Stimulated activated CD4-positive, alpha-beta T cell treated with anti-CD3 and anti-CD28 coated beads, TNF-alpha, amount 100 ng/mL, for 48 hours (primary cell): ENCODE results near the gene RASGEF1C.

Source experiments
- DNase-seq, 3 donors: peaks; one replicate each; pipeline ENCODE4 v3.0.0-alpha.2; 2020; ENCODE audit warnings: low read depth in 3 of 3

RASGEF1C gene

DNA sequence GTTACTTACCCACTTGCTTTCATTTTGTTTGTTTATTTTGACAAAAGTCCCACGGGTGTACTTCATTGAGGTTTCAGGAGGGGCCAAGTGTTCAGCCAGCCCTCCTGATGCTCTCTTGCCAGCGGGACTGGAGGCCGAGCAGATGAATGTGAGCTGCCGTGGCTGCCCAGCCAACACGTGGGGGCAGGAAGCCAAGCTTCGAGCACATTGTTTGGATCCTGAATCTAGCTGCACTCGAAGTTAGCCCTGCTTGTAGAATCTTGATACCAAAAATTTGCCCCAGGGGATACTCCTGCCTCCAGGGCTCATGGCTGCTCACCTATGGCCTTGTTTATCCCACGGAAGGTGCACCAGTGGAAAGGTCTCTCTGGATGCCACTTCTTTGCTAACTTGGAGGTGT lies 49.3 kb downstream of the RASGEF1C start:
- DNase-seq, result no peak

DNA sequence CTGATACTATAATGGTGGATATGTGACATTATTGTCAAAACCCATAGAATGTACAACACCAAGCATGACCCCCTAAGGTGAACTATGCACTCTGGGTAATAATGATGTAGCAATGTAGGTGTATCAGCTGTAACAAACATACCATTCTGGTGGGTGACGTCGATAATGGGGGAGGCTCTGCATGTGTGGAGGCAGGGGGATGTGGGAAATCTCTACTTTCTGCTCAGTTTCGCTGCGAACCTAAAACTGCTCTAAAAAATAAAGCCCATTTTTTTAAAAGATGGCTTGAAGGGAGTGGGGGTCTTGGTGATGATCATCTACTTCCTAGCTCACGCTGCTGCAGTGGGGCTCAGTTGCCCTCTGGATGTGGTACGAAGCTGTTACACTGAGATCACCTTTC lies 51.1 kb downstream of the RASGEF1C start:
- no peak for DNase-seq

DNA sequence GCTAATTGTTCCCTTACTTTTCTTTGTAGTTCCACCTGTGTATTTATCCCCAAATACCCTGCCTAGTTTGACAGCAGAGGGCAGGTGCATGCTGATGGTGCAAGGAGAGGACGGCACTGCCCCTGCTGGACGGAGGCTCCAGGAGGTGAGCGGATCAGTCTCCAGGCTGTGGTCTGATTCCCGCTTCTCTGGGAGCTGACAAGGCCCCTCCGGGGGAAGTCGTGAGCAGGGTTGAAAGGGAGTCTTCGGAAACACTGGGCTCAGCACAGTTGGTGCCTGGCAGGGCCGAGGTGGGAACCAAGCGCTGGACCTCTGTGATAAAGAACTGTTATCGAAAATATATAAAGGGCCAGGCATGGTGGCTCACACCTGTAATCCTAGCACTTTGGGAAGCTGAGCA lies 52.9 kb downstream of the RASGEF1C start:
- DNase-seq, result no peak

DNA sequence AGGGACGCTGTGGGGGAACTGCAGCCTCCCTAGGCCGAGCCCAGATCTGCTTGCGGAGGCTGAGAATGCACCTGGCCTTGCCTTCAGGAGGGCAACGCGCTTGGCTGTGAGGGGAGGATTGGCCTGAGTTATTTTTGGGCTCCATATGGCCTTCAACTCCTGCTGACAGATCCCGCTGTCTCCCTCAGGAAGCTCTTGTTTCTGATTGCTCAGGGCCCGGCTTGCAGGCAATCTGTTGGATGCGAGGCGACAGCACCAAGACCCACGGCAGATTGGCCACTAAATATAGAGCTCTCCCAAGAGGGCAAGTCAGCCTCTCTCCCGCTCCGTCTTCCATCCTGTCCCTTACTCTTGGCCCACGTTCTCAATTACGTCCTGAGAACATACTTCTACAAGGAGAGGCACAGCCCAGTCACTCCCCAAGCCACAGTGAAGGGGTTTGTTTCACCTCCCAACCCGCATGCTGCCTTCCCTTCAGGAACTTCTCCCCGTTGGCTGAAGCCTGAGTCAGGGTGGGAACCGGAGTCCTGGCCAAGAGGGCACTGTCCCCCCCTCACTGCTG lies 53.6 kb downstream of the RASGEF1C start:
- DNase-seq, result no peak

DNA sequence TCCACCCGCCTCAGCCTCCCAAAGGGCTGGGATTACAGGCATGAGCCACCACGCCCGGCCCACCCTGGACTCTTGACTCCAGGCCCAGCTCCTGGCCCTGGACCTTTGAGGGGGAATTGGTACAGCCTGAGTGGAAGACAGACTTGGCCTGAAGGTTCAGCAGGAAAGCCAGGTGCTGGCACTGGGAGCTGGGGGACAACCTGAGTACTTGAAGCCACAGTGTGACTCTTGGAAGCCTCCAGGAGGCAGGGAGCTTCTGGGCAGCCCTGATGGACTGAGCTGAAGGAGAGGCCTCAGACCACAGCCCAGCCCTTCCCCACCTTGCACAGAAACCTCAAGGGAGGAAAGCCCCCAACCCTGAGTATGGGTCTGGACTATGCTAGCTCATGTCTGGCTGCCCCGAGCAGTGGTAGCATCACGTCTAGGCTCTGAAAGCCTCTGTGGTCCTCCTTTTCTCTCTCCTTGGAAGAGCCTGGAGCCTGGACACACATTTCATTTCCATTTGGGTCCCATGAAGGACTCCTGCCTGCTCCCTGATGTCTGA lies 54.1 kb downstream of the RASGEF1C start:
- DNase-seq, result no peak

DNA sequence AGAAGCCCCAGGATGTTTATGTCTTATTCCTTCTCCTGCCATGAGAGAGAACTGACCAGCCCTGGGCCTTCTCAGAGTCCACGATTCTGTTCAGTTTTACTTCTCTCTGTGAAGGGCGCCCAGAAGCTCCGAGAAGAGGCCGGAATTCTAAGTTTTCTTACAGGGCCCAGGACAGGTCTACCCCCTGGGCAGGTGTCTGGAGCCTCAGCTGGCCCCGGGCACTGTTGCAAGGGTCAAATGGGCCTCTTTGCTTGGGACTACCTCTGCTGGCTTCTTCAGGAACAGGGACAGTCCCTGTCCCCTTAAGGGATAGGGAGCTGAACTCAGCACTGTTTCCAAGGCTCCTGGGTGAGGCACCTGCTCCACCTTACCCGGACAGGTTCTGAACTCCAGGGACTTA lies 55.0 kb downstream of the RASGEF1C start:
- no peak for DNase-seq

DNA sequence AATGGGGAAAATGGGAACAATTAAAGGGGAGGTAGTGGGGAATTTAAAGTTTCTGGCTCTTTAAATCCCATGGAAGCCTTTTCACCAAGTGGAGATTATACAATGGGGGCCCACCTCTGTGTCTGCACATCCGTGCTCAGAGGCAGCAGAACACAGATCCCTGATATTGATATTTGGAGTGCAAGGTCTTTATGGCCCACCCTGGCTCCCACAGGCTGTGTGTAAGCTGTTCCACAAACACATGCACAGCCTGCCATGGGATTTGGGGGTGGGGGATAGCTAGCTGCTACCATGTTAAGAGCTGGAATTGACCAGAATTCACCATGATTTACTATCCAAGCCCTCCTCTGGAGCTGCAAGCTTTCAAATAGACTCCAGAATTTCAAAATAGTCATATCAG lies 55.9 kb downstream of the RASGEF1C start:
- no peak for DNase-seq

DNA sequence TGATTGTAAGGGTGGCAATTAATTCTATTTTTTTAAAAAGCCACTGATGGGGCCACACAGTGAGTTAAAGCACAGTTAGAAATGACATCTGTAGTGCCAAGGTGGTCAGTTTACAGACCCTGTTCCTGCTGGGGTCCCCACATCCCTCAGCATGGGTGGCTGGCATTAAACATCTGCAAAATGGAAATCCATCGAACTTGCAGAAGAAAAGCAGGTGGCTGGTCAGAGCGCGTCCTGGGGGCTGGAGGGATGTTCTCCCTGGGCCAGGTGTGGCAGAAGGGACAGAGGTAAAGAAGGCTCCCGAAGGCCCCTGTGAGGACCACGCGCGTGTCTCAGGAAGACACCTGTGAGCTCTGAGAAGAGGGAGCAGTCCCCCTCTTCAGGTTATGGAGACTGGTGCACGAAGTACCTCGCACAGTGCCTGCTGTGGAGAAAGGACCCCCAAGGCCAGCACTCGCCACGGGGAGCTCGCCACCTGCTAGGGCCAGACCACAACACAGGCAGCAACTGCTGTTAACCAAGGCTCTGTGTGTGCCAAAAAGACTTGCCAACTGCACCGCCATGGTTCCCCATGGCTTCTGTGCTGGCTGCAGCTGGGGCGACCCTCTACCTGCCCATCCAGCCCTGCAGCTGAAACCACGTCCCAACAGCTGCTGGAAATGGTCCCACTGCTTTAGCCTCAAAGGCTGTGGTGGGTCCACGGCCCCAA lies 65.2 kb downstream of the RASGEF1C start:
- no peak for DNase-seq

DNA sequence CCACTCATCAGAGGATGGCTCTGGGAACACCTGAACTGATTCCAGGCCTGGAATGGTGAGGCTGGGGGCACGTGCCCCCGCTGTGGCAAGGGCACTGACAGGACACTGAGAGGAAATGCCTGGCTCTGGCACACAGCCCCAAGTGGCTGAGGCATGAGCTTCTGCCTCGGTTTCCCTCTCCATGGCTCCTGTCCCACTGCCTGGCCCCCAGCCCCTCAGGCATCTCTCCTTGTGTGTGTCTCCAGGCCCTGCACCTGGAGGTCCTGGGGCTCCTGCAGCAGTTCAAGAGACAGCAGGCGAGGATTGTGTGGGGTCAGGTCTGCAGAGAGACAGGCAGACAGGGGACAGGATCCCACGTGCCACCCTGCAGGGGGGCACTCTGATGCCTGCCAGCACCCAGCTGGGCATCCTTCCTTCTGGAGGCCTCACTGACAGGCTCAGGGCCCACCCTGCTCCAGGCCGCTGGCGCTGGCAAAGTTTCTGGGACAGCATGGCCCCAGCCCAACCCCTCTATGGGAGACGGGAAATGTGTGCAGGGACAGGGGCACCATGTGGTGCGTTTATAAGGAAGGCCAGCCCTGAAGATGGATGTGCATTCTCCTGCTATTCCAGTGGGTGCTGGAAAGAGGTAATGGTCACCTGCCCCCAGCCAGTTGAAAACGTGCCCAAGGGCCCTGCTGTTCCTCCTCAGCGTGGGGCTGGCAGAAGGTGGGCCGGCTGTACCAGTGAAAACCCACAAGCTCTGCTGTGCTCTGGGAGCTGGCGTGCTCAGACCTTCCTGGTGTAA lies 66.0 kb downstream of the RASGEF1C start:
- no peak for DNase-seq

DNA sequence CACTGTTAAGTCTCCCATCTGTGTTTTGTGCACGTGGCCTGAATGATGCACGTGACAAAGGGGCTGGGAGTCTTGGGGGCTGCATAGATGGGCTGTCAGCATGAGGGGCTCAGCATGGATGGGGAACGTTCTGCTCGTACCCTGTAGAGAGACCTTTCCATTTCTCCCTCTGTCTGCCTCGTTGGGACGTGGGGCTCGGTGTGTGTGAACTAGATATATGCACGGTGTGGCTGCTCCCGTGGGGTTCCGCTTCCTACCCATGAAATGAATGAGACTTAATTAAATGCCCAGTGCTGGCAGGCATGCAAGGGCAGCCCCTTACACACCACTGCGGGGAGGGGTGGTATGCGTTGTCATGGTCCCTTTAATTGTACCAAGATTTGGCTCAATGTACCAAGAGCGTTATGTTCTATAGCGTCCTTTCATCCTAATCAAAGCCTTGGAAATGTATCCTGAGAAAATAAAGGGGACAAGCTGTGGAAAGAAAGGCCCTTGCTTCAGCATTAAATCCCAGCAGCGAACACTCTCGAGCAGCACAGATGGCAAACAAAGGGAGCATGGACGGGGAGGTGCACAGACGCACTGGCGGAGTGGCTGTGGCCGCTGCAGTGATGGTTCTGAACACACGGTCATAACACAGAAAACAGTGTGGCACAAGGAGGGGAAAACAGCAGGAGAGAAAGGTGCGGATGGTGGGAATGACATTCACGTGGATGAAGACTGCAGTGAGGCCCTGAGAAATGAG lies 66.8 kb downstream of the RASGEF1C start:
- no peak for DNase-seq

DNA sequence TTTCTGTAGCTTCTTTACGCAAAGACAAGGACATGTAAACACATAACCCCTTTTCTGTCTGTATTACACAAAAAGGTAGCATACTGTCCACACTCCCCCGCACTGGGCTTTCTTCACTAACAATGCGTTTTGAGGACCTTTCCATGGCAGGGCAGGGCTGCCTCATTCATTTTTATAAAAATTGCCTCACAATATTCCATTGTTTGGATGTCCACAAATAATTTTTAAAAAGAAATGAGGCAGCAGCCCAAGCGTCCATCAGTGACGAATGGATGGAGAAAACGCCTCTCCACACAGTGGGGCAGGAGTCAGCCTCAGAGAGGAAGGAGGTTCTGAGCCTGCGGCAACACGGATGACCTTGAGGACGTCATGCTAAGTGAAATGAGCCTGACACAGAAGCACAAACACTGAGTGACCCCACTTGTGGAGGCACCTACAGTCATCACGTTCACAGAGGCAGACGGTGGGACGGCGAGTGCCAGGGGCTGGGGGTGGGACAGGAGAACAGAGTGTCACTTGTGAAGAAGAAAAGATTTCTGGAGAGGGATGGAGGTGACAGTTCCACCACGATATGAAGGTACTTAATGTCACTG lies 67.8 kb downstream of the RASGEF1C start:
- DNase-seq, result no peak

DNA sequence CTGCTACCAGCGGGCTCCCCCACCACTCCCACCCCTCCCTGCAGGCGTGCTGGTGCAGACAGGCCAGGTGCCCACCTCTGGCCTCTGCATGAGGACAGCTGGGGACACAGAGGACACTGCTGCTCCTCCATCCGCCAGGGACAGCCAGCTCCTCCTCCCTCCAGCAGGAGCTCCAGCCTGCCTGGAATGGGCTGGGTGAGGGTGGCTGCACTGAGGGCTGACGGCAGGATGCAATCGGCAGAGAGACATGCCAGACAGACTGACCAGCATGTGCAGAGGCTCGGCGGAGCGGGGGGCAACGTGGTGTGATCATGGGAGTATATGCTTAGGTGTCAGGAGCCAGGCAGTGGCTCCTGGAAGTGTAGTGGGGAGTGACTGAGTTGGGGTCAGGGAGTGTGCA lies 68.4 kb downstream of the RASGEF1C start:
- DNase-seq, result no peak

DNA sequence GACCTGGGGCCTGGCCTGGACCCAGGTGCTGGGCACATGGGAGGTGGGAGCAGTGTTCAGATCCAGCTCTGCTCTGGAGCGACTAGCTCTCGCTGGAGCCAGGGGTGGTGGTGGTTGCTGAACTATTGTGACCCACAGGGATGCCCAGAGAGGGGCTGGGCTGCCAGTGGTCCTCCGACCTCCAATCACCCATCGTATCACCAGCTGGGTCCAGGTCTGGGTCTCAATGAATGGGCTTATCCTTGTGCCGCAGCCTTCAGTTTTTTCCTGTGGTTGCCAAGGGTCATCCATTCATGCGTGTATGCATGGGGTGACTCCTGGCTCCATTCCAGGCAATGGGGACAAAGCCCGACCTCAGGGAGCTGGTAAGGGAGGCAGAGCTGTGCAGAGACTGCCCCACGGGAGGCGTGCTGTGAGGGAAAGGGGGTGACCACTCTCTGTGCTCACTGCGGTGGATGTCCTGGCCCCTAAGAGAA lies 68.9 kb downstream of the RASGEF1C start:
- no peak for DNase-seq

DNA sequence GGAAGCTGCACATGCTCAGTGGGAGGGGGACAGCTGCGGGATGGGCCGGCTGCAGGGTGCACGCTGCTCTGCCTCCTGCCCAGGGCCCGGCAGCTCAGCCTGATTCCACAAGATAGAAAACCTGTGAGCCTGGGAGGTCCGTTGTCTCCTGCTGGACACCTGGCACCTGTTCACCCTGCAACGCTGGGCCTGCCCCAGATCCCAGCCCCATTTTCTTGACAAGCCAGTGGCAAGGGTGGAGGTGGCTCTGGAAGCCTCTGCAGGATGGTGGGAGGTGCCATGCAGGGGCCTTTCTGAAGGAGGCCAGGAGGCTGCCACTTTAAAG lies 69.3 kb downstream of the RASGEF1C start:
- DNase-seq, result no peak

DNA sequence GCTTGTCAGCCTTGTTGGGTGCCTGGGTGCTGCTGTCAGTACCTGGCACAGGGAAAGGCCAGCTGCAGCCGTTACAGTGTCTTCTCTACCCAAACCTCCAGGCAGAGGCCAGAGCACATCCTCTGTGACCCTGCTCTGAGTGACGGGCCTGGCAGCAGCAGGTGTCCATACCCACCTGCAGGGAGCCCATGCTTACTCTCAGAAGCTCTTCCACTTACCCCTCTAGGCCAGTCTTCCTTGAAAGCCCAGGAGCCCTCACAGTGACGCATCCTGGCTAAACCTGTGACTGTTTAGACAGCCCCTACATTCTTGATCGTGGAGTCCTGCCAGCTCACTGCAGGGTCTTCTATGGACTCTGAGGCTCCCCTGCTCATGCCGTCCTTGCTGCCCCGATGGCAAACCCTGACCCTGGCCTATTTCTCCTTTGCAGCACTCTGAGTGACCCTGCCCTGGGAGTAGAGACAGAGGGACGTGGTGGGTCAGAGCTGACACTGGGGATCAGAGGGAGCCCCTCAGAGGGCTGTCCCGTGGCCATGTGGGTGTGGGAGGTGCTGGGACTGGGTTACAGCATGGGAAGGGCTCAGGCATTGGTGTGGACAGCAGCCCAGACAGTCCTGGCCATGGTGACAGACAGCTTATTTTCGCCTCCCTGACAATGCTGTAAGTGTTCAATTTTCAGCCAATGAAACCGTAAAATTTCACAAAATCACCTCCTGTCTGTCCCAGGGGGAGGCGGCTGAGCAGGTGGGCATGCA lies 69.9 kb downstream of the RASGEF1C start:
- no peak for DNase-seq

DNA sequence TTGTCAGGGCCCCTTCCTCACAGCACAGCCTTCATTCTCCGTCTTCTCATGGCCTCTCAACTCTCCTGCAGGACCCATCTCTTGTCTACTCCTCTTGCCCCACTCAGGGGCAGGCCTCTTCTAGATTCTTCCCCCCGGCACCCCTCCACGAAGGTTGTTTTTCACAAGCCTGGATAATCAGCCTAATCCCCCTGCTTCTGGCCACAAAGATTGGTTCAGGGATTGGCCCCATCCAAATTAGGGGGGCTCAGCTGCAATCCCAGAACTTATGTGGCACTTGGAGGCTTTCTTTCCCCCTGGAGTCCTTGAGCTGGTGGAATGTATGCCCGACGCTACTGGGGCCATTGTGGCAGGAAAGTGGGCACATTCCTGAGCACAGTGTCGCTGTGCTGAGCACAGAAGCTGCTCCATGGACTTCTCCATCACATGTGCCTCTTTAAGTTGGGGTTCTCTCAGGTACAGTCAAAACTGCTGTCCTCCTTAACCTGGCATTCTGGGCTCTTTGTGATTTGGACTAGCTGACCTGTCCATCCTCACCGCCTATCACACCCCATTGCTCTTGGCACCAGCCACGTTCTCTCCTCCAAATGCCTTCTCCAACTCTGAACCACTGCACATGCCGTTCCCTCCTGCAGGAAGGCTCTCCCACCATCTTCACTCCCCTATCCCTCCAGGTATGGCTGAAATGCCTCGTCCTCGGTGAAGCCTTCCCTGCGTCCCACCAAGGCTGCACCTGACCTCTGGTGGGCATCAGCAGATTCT lies 70.6 kb downstream of the RASGEF1C start:
- no peak for DNase-seq

DNA sequence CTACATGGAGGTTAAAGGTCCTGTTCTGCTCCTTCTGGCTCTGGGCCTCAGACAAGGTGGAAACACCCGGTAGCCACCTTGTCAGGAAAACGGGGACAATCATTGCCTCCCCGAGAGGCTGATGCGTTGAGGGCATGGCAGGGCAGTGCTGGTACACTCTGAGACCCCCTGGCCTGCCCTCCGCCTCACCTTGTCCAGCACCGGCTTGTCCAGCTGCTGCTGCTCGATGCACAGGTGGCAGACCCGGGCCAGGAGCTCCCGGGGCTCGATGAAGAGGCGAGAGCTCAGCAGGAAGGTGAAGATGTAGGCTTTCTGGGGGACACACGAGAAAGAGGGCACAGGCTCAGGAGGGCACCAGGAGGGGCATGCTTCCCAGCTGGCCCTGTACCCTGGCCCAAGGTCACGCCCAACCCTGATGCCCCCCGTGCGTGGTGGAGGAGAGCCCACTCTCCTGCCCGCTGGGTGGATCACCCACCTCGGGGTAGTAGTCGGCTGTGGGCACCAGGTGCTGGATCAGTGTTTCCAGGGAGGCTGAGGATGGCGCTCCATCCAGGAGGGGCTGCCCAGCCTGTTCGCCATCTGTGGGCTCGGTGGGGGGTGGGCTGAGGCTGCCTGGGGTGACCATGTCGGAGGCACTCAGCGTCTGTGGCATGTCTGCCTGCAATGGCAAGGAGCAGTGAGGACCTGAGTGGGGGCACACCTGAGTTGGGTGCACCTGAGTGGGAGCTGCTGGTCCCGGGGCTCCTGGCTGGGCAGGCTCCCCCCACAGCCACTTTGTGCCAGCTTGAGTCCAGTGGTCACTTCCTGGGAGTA lies 71.4 kb downstream of the RASGEF1C start:
- DNase-seq, result no peak

DNA sequence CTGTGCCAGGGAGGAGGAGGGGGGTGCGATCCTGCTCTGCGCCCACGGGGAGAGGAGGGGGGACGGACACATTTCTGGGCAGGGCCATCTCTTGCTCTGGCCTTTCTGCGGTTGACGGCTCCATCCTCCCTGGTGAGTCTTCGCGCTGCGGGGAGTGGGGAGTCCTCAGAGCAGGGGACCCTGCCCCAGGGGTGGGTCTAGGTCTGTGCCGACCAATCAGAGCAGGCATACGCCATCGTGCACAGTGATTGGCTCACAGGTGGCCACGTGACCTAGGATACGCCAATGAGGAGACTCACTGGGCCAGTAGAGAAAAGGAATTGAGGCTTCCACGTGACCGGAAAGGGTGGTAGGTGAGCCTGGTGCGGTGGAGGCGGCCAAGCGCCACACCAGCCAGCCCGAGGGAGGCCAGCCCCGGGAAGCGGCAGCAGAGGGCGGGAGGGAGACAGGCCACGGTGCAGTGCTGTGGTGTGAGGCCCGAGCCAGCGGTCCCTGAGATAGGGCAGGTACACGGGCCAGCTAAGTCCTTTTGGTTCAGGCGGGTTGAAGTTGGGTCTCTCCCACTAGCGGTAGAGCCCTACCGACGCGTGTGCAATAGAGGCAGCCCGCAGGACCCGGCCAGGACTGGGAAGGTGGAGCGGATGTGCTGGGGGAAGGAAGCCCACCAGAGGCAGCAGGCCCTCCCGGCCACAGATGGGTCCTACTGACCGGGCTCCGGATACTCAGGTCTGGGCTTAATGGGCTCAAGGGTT lies 72.2 kb downstream of the RASGEF1C start:
- no peak for DNase-seq
